ENCODE results near the gene SUGCT. TPM values are rescaled to one million over a fixed set of nuclear protein-coding genes. Genes with fewer than 3 reads are reported as not detected.

Gene SUGCT
- total RNA-seq, 4 donors from 2014 or later: 0.83 to 7.1 (median 3.2) TPM

DNA sequence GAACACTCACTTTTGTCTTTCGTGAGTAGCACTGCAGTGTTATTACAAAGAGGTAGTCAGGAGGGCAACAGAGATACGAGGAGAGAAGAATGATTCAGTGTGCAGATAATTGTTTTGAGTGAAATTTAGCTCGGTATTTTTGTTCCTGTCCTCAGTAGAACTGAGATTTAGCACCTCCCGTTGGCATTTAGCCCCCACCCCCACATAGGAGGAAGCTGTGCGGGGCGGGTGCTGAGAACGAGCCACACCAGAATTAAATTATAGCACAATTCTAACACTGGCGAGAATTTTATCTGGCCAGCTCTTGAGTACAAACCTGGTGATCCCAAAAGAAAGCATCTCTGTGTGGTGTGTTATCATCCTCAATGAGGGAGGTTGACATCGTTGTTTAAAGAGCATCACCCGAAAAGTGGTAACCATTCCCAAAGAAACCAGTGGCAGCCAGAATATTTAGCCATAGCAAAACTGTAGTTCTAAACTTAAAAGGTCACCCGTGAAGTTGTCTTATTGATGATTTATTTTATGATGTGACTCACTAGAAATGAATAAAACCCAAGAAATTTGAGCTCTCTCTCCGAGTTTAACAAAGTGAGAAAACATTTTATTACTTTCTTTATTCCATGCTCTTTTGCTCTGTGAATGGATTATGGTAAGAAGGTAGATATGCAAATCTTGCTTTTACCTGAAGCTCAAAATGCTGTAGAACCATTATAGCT is 612.2 kb downstream of the SUGCT start:
- intact Hi-C loops (cut with DNase I): no loop called here
- TF ChIP-seq, protein P1, sequence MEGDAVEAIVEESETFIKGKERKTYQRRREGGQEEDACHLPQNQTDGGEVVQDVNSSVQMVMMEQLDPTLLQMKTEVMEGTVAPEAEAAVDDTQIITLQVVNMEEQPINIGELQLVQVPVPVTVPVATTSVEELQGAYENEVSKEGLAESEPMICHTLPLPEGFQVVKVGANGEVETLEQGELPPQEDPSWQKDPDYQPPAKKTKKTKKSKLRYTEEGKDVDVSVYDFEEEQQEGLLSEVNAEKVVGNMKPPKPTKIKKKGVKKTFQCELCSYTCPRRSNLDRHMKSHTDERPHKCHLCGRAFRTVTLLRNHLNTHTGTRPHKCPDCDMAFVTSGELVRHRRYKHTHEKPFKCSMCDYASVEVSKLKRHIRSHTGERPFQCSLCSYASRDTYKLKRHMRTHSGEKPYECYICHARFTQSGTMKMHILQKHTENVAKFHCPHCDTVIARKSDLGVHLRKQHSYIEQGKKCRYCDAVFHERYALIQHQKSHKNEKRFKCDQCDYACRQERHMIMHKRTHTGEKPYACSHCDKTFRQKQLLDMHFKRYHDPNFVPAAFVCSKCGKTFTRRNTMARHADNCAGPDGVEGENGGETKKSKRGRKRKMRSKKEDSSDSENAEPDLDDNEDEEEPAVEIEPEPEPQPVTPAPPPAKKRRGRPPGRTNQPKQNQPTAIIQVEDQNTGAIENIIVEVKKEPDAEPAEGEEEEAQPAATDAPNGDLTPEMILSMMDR (IDR thresholded peaks at IDR 0.05): no peak
- no peak for TF ChIP-seq POLR2A (IDR thresholded peaks at IDR 0.05)
- no peak for DNase-seq
- Histone ChIP-seq H3K4me1 (no peaks in the 10 kb centered on the region), H3K4me3 (no peak overlapping the region), H3K36me3 (no peaks in the 10 kb centered on the region), H3K27me3 (no peaks in the 10 kb centered on the region), H3K9me3 (no peaks in the 10 kb centered on the region), H3K27ac (no peak overlapping the region)
- WGBS, 2 donors: 64 to 66% methylated on average over 11 to 12 of the region's 12 CpGs

GRCh38 chr7:40747856-40748255 is 613.1 kb downstream of the SUGCT start:
- H3K9me3 ChIP-seq: no peaks in the 10 kb centered on the region
- no peaks in the 10 kb centered on the region for H3K36me3 ChIP-seq
- 49 to 53% methylated on average over 2 of the region's 2 CpGs for WGBS, 2 donors
- H3K27me3 ChIP-seq: no peaks in the 10 kb centered on the region
- intact Hi-C loops (cut with DNase I): no loop called here
- no peak overlapping the region for H3K27ac ChIP-seq
- TF ChIP-seq, protein P1 (IDR thresholded peaks at IDR 0.05): no peak
- no peak for TF ChIP-seq POLR2A (IDR thresholded peaks at IDR 0.05)
- DNase-seq: no peak
- no peaks in the 10 kb centered on the region for H3K4me1 ChIP-seq
- H3K4me3 ChIP-seq: no peak overlapping the region

DNA sequence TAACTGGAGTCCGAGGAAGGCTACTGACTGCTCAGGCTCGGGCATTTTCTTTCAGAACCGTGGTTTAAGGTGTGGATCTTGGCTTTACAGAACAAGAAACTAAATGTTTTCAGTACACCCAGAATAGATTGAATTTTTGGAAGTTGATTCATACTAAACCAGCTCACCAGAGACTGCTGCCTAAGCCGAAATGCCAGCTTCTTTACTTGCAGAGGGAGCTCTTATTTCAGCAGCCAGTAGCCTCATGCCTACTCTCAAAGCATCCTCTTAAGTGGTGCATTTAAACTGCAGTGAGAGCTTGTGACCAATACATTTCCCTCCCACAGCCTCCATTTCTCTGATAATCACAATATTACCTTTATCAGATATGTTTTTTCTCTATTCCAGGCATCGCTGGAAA is 615.1 kb downstream of the SUGCT start:
- Histone ChIP-seq H3K9me3 (no peaks in the 10 kb centered on the region), H3K27ac (no peak overlapping the region), H3K4me1 (no peaks in the 10 kb centered on the region), H3K36me3 (no peaks in the 10 kb centered on the region), H3K4me3 (no peak overlapping the region), H3K27me3 (no peaks in the 10 kb centered on the region)
- 83 to 92% methylated on average over 5 of the region's 5 CpGs for WGBS, 2 donors
- intact Hi-C loops (cut with DNase I): no loop called here
- TF ChIP-seq, protein P1 (IDR thresholded peaks at IDR 0.05): no peak
- no peak for TF ChIP-seq POLR2A (IDR thresholded peaks at IDR 0.05)
- DNase-seq: no peak

GRCh38 chr7:40753455-40753854 is 618.6 kb downstream of the SUGCT start:
- intact Hi-C loops (cut with DNase I): no loop called here
- H3K36me3 ChIP-seq: no peaks in the 10 kb centered on the region
- H3K9me3 ChIP-seq: no peaks in the 10 kb centered on the region
- H3K27ac ChIP-seq: no peak overlapping the region
- WGBS, 2 donors: 42 to 47% methylated on average over 2 of the region's 2 CpGs
- no peak overlapping the region for H3K4me3 ChIP-seq
- no peaks in the 10 kb centered on the region for H3K27me3 ChIP-seq
- no peak for DNase-seq
- H3K4me1 ChIP-seq: no peaks in the 10 kb centered on the region
- TF ChIP-seq, protein P1 (IDR thresholded peaks at IDR 0.05): no peak
- no peak for TF ChIP-seq POLR2A (IDR thresholded peaks at IDR 0.05)

DNA sequence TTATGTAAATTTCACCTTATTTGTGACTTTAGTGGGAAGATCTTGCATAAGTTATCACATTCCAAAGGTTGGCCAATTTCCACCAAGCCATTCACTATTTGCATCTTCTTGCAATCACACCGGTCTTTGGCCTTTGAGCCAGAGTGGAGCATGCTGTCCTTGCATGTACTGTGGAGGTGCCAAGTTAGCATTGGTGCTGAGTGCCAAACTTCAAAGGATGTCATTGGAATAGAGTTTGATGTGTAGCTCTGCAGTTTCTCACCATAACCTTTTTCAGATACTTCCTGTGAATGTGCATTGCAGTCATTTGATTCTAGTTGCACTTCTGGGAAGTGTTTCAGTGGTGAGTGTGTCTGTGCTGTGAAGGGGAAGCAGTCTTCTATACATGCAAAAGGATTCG is 620.6 kb downstream of the SUGCT start:
- Histone ChIP-seq H3K4me3 (no peak overlapping the region), H3K36me3 (no peaks in the 10 kb centered on the region), H3K4me1 (no peaks in the 10 kb centered on the region), H3K9me3 (no peaks in the 10 kb centered on the region), H3K27ac (no peak overlapping the region), H3K27me3 (no peaks in the 10 kb centered on the region)
- no peak for DNase-seq
- WGBS, 2 donors: 52 to 77% methylated on average over 2 of the region's 2 CpGs
- TF ChIP-seq, protein P1 (IDR thresholded peaks at IDR 0.05): no peak
- TF ChIP-seq POLR2A (IDR thresholded peaks at IDR 0.05): no peak
- intact Hi-C loops (cut with DNase I): no loop called here
